Measurements from ENCODE around the gene CDK15.

GRCh38 chr2:201806442-201807170 is at the start of gene CDK15:
- no peak for TF ChIP-seq ZNF266 (tag by site-specific recombination; IDR thresholded peaks at IDR 0.05; ENCODE audit: low read depth)
- no peak for TF ChIP-seq ZSCAN18 (tag by site-specific recombination; IDR thresholded peaks at IDR 0.05)
- no peak for TF ChIP-seq ZNF510 (tag by site-specific recombination; IDR thresholded peaks at IDR 0.05; ENCODE audit: insufficient replicate concordance)
- no peak for TF ChIP-seq REST (tag by site-specific recombination; IDR thresholded peaks at IDR 0.05)
- no peak for TF ChIP-seq ZEB2 (tag by site-specific recombination; IDR thresholded peaks at IDR 0.05)
- TF ChIP-seq ZNF423 (tag by site-specific recombination; IDR thresholded peaks at IDR 0.05), result no peak
- TF ChIP-seq MZF1 (tag by site-specific recombination; IDR thresholded peaks at IDR 0.05; ENCODE audit: borderline replicate concordance), result no peak

Measured in HEK293 (cell line).